ENCODE data around the gene MBD3L3. TPM values are rescaled to one million over a fixed set of nuclear protein-coding genes. Genes with fewer than 3 reads are reported as not detected.
A peak's percentile ranks its signal among the peaks of the same experiment; 100 is the strongest.

The MBD3L3 gene
- total and polyA plus RNA-seq, 4 donors, result not detected

DNA sequence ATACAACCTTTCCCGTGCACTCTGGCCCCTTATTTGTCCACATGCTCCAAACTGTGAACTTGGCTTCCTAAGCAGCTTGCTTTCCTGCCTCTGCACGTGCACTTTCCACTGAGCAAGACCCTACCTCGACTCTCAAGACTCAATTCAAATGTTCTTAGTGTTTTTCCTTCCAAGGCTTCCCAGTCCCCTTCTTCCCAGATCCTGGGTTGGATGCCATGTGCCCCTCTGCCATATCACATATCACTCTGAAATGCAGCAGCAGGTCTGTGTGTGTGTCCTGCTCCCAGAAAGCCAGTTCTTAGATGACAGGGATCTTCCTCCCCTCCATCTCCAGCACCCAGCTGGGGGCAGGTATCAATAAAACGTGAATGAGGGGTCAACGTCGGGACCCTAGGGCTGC is 14.1 kb upstream of the MBD3L3 start:
- DNase-seq, result no peak
- TF ChIP-seq CTCF (IDR thresholded peaks at IDR 0.05; ENCODE audit: control extremely low read depth, extremely low read depth), result no peak
- H3K9ac ChIP-seq (ENCODE audit: insufficient read depth in 1 of 2, low read length in 2 of 2), result no peak overlapping the region
- peaks cover 0 to 8% (median 6%) of the 10 kb centered on the region in 5 donors for H3K4me1 ChIP-seq (ENCODE audit: control insufficient read depth in 5 of 5, insufficient read depth in 5 of 5, low read length in 5 of 5)
- peaks cover 40 to 47% (median 43%) of the 10 kb centered on the region in 4 donors for H3K36me3 ChIP-seq (ENCODE audit: control insufficient read depth in 4 of 4, insufficient read depth in 4 of 4, low read length in 4 of 4)
- 95 to 97% methylated on average over 6 of the region's 6 CpGs for WGBS, 2 donors
- no peak overlapping the region for H3K27ac ChIP-seq (ENCODE audit: low read depth in 1 of 2, low read length in 1 of 2)
- no peaks in the 10 kb centered on the region for H3K27me3 ChIP-seq (ENCODE audit: control insufficient read depth in 3 of 3, insufficient read depth in 3 of 3, low read length in 2 of 3)
- H3K4me3 ChIP-seq, result no peak overlapping the region
- ATAC-seq (ENCODE audit: insufficient read depth, low FRiP score), result no peak
- H3K9me3 ChIP-seq (ENCODE audit: control insufficient read depth in 4 of 4, insufficient read depth in 3 of 4, low read length in 3 of 4), result peaks cover 2 to 25% (median 6%) of the 10 kb centered on the region in 4 donors

DNA sequence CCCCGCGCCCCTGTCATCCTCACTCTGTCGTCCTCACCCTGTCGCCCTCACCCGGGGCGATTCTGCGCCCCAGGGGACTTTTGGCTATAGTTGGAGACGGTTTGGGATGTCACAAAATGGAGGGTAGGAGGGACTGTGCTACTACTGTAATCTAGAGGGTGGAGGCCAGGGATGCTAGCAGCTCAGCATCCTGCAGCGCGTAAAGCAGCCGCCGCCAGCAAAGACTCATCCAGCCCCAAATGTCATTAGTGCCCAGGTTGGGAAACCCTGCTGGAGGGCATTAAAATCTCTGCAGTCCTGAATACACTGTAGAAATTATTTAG is 11.4 kb upstream of the MBD3L3 start:
- peaks cover 0 to 5% (median 0%) of the 10 kb centered on the region in 4 donors for H3K9me3 ChIP-seq (ENCODE audit: control insufficient read depth in 4 of 4, insufficient read depth in 3 of 4, low read length in 3 of 4)
- H3K27me3 ChIP-seq (ENCODE audit: control insufficient read depth in 3 of 3, insufficient read depth in 3 of 3, low read length in 2 of 3), result no peaks in the 10 kb centered on the region
- peak in 2 of 3 donors; percentile 14 to 17 for DNase-seq
- H3K27ac ChIP-seq (ENCODE audit: low read depth in 1 of 2, low read length in 1 of 2), result peak overlapping the region; percentile 50 to 93
- H3K36me3 ChIP-seq (ENCODE audit: control insufficient read depth in 4 of 4, insufficient read depth in 4 of 4, low read length in 4 of 4), result peaks cover 16 to 21% (median 20%) of the 10 kb centered on the region in 4 donors
- peak overlapping the region; percentile 63 to 74 for H3K9ac ChIP-seq (ENCODE audit: insufficient read depth in 1 of 2, low read length in 2 of 2)
- H3K4me1 ChIP-seq (ENCODE audit: control insufficient read depth in 5 of 5, insufficient read depth in 5 of 5, low read length in 5 of 5), result peaks cover 0 to 8% (median 6%) of the 10 kb centered on the region in 5 donors
- no peak for TF ChIP-seq CTCF (IDR thresholded peaks at IDR 0.05; ENCODE audit: control extremely low read depth, extremely low read depth)
- WGBS, 2 donors, result 0% methylated on average over 12 of the region's 12 CpGs
- ATAC-seq (ENCODE audit: insufficient read depth, low FRiP score), result no peak
- peak overlapping the region; percentile 95 for H3K4me3 ChIP-seq

GRCh38 chr19:7069042-7069903 is 10.8 kb upstream of the MBD3L3 start, which contains the start of gene ZNF557:
Gene ZNF557, plus strand, starts transcription at chr19:7069703. Its CDS starts 5,372 bp downstream, at chr19:7075075.
- Histone ChIP-seq H3K9me3 (ENCODE audit: control insufficient read depth in 4 of 4, insufficient read depth in 3 of 4, low read length in 3 of 4) (no peaks in the 10 kb centered on the region), H3K4me1 (ENCODE audit: control insufficient read depth in 5 of 5, insufficient read depth in 5 of 5, low read length in 5 of 5) (peaks cover 0 to 8% (median 6%) of the 10 kb centered on the region in 5 donors), H3K27me3 (ENCODE audit: control insufficient read depth in 3 of 3, insufficient read depth in 3 of 3, low read length in 2 of 3) (no peaks in the 10 kb centered on the region), H3K27ac (ENCODE audit: low read depth in 1 of 2, low read length in 1 of 2) (peak within 1 kb of the TSS; percentile 50 to 93), H3K9ac (ENCODE audit: insufficient read depth in 1 of 2, low read length in 2 of 2) (peak within 1 kb of the TSS; percentile 63 to 74), H3K4me3 (peak within 1 kb of the TSS; percentile 95), H3K36me3 (ENCODE audit: control insufficient read depth in 4 of 4, insufficient read depth in 4 of 4, low read length in 4 of 4) (peaks cover 15 to 19% (median 15%) of the 10 kb centered on the region in 4 donors)
- DNase-seq (peak; percentile 97 to 98 (median 98)), ATAC-seq (ENCODE audit: insufficient read depth, low FRiP score) (peak; percentile 99)
- WGBS, 2 donors, result 0 to 1% methylated on average over 56 of the region's 56 CpGs
- TF ChIP-seq CTCF (IDR thresholded peaks at IDR 0.05; ENCODE audit: control extremely low read depth, extremely low read depth), result no peak
